ENCODE data around the gene STRBP.

The STRBP gene

GRCh38 chr9:123099548-123099947, 168.8 kb downstream of the STRBP start:
- DNase-seq (ENCODE audit: low read depth), result no peak
- TF ChIP-seq MAX (IDR thresholded peaks at IDR 0.05; ENCODE audit: low read depth, low read length) (no peak), POLR2A (IDR thresholded peaks at IDR 0.05; ENCODE audit: extremely low read depth, insufficient read length) (no peak), CTCF (IDR thresholded peaks at IDR 0.05; ENCODE audit: low read depth, low read length) (no peak), MYC (IDR thresholded peaks at IDR 0.05; ENCODE audit: low read depth, low read length) (no peak)
- no peak overlapping the region for H3K4me3 ChIP-seq (ENCODE audit: low read depth, low read length)

- no peak for TF ChIP-seq CTCF (IDR thresholded peaks at IDR 0.05; ENCODE audit: low read depth, low read length)
- no peak for TF ChIP-seq MYC (IDR thresholded peaks at IDR 0.05; ENCODE audit: low read depth, low read length)
- TF ChIP-seq MAX (IDR thresholded peaks at IDR 0.05; ENCODE audit: low read depth, low read length), result no peak
- TF ChIP-seq POLR2A (IDR thresholded peaks at IDR 0.05; ENCODE audit: extremely low read depth, insufficient read length), result no peak
- no peak overlapping the region for H3K4me3 ChIP-seq (ENCODE audit: low read depth, low read length)
- no peak for DNase-seq (ENCODE audit: low read depth)
These were observed 169.3 kb downstream of the STRBP start for GRCh38 chr9:123099042-123099441.

GRCh38 chr9:123098096-123098459, 170.3 kb downstream of the STRBP start:
- TF ChIP-seq POLR2A (IDR thresholded peaks at IDR 0.05; ENCODE audit: extremely low read depth, insufficient read length), result no peak
- TF ChIP-seq MYC (IDR thresholded peaks at IDR 0.05; ENCODE audit: low read depth, low read length), result no peak
- no peak for TF ChIP-seq CTCF (IDR thresholded peaks at IDR 0.05; ENCODE audit: low read depth, low read length)
- no peak for TF ChIP-seq MAX (IDR thresholded peaks at IDR 0.05; ENCODE audit: low read depth, low read length)
- DNase-seq (ENCODE audit: low read depth), result no peak
- H3K4me3 ChIP-seq (ENCODE audit: low read depth, low read length), result no peak overlapping the region

- DNase-seq (ENCODE audit: low read depth), result no peak
- TF ChIP-seq POLR2A (IDR thresholded peaks at IDR 0.05; ENCODE audit: extremely low read depth, insufficient read length) (no peak), CTCF (IDR thresholded peaks at IDR 0.05; ENCODE audit: low read depth, low read length) (no peak), MAX (IDR thresholded peaks at IDR 0.05; ENCODE audit: low read depth, low read length) (no peak), MYC (IDR thresholded peaks at IDR 0.05; ENCODE audit: low read depth, low read length) (no peak)
- no peak overlapping the region for H3K4me3 ChIP-seq (ENCODE audit: low read depth, low read length)
These were observed 170.8 kb downstream of the STRBP start for GRCh38 chr9:123097430-123098095.

- no peak overlapping the region for H3K4me3 ChIP-seq (ENCODE audit: low read depth, low read length)
- no peak for DNase-seq (ENCODE audit: low read depth)
- TF ChIP-seq CTCF (IDR thresholded peaks at IDR 0.05; ENCODE audit: low read depth, low read length) (no peak), POLR2A (IDR thresholded peaks at IDR 0.05; ENCODE audit: extremely low read depth, insufficient read length) (no peak), MYC (IDR thresholded peaks at IDR 0.05; ENCODE audit: low read depth, low read length) (no peak), MAX (IDR thresholded peaks at IDR 0.05; ENCODE audit: low read depth, low read length) (no peak)
These were observed 171.4 kb downstream of the STRBP start for GRCh38 chr9:123096987-123097386.
